SK-N-DZ (cell line): Measurements from ENCODE around the gene CCDC85A.

ENCODE experiments used
- DNase-seq: peaks from one replicate; pipeline ENCODE4 v3.0.0-alpha.2; 2015; ENCODE audit warnings: low spot score

Gene CCDC85A

DNA sequence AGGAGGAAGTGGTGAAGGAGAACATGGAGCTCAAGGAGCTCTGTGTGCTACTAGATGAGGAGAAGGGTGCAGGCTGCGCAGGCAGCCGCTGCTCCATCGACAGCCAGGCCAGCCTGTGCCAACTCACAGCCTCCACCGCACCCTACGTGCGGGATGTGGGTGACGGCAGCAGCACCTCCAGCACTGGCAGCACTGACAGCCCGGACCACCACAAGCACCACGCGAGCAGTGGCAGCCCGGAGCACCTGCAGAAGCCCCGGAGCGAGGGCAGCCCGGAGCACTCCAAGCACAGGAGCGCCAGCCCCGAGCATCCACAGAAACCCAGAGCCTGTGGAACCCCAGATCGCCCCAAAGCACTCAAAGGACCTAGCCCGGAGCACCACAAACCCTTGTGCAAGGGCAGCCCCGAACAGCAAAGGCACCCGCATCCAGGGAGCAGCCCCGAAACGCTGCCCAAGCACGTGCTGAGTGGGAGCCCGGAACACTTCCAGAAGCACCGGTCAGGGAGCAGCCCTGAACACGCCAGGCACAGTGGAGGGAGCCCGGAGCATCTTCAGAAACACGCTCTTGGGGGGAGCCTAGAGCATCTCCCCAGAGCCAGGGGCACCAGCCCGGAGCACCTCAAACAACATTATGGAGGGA is 9.0 kb downstream of the CCDC85A start:
- DNase-seq: no peak

DNA sequence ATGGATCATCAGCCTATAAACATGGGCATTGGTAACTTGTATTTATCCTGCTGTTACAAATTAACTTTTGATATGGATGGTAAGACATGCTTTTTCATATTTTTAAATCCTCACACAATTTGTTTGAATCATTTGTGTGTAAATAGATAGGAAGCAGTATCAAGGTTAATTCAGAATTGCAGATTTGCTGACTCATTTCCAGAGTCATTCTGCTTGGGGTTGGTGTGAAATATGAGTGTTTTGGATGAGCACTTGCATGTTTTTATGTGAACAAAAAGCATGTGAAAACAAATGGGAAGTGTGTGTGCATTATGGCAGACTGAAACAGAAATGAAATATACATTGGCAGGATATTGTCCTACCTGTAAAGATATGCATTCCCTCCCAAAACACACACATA is 11.8 kb downstream of the CCDC85A start:
- DNase-seq: no peak

DNA sequence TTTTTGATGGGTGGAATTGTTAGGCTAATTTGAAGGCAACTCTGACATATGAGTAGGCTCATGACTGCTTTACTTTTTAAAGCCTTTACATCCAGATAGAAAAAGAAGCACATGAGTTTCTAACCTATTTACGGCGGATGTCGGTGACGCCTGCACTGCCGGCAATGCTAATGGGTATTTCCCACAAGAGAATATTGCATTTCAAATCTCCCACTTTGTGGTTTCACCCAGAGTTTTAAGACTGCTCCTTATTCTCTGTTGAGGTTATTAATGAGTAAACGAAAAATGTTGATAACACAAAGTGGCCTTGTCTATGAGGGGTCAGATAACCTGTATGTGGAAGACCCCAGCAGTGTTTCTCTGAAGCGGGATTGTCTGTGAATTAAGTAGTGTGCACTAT is 14.0 kb downstream of the CCDC85A start:
- no peak for DNase-seq

DNA sequence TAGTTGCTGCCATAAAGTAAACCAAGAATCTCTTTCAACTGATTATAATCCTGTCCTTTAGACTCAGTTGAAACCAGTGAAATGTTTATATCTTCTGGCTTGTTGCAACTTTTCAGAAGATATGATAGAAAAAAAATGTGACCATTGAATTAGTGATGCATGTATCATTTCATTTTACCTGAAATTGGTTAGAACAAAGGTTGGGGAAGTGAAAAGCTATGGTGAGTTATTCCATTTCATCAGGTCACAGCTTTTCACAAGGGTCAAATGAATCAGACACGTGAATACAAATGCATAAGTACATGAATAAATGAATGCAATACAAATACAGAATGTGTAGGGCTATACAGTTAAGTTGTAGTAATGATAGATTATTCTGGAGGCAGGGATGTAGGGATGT is 15.1 kb downstream of the CCDC85A start:
- no peak for DNase-seq

DNA sequence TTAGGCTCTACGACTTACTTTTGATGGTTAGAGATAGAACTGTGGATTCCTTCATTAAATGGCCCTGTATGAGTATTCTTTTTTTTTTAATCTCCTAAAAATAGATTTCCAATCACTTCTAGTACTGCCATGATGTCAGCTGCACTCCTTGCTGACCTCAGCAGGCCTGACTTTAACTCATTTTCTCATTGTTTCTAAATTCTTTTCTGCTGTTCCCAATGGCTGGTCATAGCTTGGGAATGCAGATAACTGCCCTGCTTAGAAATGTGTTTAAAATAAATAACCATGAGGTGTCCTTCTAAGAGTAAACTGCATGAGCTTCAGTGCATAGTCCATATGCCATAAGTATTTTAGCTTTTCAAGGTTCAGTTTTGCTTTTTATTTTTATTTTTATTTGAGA is 15.7 kb downstream of the CCDC85A start:
- no peak for DNase-seq

DNA sequence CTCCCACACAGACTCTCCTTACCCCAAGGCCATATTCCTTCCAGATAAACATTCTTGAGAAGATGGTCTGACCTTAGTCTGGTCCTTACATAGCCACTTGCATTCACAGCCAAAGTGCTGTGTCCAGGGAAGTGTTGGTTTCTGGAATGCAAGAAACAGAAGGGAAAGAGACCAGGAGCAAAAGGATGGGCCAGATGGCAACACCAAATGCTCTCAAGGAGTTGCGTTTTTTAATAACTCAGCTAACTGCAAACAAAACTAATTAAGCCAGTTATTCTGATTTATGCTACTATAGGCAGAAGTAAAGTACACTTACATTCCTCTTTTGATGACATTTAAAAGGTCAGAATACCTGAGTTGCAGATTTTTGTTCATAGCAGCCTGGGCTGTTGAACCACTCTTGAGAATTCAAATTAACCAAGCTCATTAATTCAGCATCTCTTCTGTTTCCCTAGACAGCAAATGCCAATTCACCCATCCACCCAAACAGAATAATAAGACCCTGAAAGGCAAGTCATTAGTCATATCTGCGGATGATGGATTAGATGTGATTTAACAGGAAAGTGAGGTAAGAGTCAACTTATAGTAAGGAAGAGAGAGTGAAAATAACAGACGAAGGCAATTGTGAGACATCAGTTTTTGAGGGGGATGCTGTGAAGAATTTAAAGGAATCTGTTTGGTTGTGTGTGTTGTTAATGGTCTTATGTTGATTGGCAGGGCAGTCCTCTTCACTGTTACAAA is 18.8 kb downstream of the CCDC85A start:
- DNase-seq: no peak

DNA sequence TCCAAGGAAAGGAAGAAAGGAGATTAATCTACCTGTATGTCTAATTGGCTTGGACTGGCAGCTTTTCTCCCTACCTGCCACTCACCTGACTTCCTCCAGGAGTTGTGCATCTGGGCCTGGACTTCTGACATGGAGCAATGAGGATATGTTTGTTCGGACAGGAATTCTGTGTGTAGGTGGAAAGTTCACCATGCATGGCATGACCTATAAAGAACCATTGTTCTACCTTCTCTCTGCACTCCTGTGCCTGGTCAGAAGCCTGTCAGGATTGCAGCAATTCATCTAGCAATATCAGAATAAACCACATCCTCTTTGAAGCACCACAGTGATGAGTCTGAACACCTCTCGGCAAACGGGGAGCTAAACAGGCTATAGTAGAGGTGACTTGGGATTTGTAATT is 20.8 kb downstream of the CCDC85A start:
- DNase-seq: no peak

DNA sequence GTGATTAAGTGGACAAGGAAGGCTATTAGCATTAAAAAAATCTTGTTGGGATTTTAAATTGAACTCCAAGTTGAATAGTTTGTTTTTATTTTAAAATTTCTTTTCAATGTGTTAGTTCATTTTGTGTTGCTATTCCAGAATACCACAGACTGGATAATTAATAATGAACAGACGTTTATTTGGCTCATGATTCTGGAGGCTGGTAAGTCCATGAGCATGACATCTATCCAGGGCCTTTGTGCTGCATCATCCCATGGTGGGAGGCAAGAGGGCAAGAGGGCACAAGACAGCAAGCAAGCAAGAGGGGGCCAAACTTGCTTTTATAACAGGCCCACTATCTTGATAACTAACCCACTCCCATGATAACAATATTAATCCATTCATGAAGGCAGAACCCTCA is 22.5 kb downstream of the CCDC85A start:
- DNase-seq: no peak

DNA sequence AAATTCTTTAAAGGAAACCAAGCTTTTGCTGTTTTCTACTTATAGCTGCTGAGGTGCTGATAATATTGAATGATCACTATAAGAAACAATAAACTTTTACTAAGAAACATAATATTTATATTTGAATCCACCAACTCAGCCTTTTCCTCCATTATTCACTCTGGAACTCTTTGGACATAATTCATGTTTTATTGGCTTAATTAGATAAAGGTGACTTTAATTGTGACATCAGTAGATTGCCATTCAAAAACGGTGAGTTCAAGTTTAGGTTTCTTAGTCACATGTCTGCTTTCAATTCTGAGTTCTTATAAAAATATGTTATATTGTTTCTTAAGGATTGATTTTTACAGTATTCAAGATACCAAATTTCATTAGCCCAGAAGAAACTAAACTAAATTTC is 24.0 kb downstream of the CCDC85A start:
- DNase-seq: no peak

DNA sequence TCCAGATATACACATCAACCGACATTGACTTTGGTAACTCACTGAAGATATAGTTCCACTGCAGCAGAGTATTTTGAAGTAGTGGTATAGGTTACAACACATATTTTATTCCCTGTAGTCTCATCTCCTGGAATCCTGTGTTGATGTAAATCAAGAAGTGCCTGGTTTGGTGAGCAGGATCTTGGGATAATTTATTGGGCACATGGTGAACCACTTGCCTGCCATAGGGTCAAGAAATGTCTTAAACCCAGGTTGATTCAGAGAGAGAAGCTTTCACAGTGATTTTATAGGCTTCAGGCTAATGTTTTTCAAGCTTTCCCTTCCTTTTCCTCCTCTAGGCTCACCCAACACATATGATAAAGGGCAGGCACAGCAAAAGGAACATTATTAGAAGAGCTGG is 24.6 kb downstream of the CCDC85A start:
- DNase-seq: no peak

DNA sequence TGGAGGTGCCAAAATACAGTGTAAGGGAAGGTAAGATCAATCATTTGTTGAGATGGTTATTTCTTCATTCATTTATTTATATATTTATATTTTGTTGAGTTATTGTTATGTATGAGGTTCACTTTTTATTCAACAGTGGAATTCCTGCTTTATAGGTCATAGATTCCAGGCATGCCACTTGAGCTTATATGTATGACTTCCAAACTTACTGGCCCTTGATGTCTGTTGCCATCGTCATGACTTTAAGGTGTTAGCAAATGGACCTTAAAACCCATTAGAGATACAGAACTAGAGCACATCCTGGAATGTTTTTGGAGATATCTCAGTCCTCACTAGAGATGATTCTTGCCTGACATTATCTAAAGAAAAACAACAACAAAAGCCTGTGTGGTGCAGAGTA is 25.9 kb downstream of the CCDC85A start:
- DNase-seq: no peak

DNA sequence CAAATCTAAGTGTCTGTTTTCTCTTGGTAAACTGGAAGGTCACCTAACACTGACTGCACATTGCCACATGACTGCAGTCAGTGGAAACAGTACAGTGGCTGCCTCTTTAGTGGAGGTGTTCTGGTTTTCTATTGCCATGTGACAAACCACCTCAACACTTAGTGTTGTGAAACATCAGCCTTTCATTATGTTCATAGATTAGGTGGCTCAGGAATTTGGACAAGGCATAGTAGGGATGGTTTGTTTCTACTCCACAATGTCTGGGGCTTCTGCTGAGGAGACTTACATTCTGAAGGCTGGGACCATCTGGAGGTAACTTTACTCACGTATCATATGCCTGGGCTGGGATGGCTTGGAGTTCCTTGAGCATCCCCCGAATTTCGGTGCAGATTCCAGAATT is 26.5 kb downstream of the CCDC85A start:
- DNase-seq: no peak

DNA sequence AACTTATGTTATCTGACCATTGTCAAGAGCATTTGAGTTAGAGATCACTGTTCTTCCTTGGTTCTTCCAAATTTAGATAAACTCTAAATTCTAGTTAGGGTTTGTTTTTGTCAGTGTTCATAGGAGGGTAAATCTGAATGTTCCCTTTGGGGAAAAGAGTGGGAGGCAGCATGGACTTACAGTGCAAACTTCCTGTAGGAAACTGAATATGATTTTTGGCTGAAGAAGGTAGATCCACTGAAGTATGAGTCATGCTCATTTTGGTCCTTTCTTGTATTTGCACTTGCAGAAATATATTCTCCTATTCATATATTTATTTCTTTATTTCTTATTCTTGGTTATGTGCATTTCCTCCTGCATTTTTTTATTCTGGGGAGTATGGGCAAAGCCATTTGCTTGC is 27.3 kb downstream of the CCDC85A start:
- DNase-seq: no peak

DNA sequence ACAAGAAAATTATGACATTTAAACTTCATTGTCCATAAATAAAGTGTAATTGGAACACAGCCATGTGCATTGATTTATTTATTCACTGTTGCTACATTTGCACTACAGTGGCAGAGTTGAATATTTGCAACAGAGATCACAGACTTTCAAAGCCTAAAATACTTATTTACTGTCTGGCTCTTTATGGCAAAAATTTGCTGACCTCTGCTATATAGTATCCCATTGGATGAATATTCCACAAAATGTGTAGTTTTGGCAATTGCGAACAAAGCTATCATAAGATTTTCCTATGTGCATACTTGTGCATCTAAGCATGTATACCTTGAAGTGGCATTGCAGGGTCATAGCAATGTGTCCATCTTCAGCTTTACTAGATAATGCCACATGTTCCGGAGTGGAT is 32.1 kb downstream of the CCDC85A start:
- DNase-seq: no peak

DNA sequence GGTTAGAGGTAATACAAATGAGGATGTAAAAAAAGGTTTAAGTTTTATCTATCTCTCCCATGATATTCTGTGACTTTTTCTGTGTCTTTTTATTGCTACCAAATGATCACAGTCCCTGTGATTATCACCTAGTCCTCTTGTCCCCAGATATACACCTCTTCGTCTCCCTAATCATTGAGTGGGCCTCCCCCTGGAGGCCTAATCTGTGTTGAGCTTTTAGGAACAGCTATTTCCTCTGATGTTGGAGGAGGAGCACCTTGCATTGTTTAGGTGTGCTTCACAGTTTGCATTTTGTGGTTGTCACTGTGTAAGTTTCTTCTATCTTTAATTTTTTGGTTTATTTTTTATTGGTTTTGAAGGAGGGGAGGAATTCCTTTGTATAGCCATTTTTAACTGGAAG is 33.3 kb downstream of the CCDC85A start:
- no peak for DNase-seq

DNA sequence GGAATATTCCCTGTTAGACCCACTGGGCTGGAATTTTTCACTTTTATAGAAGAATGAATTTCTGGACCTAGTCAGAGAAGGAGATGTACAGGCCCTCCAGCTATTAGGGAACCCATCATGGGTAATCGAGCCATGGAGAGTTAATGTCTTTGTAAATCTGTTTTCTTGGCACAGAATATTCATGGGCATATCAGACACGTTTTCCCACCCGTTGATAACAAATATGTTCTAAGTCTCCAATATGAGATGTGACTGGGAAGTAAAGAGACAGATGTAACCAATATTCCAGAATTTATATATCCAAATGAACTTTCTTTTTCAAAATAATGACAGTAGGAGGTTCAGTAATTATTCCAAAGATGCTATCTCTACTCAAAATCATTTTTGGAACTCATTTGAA is 38.7 kb downstream of the CCDC85A start:
- no peak for DNase-seq

DNA sequence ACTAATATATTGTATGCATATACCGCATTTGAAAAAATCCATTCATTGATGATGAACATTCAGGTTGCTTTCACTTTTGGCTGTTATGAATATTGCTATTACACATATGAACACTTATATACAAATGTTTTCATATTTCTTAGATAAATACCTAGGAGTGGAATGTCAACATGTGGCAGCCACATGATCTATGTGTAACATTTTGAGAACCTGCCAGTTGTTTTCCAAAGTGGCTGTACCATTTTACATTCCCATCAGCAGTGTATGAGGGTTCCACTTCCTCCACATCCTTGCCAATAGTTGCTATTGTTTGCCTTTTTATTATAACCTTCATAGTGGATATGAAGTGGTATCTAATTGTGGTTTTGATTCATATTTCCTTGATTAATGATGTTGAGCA is 40.5 kb downstream of the CCDC85A start:
- DNase-seq: no peak

DNA sequence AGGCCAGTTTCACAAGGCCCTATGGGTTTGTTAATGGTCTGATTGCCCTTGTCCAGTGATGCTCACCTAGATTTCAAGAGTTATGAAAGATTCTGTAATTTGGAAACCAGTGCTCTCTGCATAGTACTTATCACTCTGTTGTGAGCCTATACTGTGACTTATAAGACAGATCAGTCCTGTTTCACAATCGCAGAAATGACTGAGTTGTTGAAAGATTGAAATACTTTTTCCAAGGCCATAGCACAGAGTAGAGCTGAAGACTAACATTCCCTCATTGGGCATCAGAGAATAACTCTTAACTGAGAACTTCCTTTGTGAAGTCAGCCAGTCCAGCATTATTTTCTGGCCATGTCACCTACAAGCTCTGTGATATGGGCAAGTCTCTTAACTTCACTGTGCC is 44.0 kb downstream of the CCDC85A start:
- no peak for DNase-seq

DNA sequence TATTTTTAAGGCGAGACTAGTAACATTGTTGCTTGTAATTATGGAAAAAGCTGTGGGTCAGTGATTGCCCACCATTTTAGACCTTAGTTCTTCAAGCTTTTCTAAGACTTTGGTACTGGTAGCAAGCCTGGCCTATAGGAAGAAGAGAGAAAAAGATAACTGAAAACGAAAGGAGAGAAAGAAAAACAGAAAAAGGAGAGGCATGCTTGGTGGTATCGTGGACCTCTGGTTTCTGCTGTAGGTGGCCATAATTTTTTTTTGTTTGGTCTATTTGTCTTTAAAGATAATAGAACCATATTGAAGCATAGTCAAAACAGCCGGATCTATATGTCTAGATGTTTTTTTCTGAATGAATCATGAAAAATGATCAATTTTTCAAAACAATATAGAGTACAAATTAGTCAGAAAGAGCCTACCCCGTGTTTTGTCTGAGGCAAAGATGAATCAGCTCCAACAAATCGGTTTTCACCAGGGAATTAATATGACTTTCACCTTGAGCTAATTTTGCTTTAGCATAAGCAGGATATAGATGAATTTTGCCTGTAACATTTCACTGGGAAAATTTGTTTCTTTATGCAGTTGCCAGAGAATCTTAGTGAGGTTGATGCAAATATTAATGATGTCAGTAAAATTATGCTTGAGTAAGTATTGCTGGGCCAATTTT is 45.7 kb downstream of the CCDC85A start:
- DNase-seq: no peak

DNA sequence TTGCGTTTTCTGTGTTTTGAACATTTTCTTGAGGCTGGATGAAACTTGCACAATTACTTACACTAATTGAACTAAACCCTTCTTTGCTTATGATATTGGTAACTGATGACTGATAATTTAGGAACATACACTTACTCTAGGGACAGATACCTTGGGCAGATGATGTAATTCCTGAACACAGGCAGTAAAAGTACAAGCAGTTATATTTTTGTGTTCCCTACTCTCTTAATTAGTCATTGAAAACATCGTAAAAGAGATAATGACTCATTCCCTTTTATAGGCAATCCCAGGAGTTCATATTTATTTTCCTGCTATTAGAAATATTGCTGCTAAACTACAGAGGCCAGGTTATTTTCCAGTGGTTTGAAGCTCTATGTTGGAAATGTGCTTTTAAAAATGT is 46.4 kb downstream of the CCDC85A start:
- no peak for DNase-seq

DNA sequence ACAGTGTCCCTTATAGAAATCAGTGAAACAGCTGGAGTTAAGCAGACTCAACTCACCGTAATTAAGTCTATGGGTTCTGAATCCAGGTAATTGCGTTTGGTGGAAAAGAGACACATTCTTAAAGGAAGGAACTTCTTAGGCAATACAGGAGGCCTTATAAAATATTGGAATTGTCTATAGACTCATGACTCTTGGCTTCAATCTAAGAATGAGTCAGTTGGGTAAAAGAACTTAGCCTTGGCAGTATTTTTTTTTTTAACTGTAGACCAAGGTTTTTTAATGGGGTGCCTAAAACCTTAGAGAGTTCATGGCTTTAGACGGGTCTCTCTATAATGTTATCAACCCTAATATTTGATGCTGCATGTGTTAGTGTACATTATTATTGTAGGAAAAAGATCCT is 47.6 kb downstream of the CCDC85A start:
- DNase-seq: no peak

DNA sequence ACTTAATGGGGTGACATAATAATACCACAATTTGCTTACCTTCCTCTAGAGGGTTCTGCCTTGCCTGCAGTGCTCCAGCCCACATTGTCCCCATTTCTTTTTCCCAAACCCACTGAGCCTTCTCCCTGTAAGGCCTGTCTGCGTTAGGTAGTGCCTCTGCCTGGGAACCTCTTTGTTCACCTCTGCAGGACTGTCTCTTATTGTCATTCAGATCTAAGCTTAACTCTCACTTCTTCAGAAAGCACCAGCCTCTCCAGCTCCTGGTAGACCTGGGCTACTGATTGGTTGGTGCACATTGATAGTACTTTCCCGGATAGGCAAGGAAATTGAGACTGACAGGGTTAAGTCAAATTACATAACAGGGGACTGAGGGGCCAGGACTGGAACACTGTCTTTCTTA is 49.1 kb downstream of the CCDC85A start:
- no peak for DNase-seq

DNA sequence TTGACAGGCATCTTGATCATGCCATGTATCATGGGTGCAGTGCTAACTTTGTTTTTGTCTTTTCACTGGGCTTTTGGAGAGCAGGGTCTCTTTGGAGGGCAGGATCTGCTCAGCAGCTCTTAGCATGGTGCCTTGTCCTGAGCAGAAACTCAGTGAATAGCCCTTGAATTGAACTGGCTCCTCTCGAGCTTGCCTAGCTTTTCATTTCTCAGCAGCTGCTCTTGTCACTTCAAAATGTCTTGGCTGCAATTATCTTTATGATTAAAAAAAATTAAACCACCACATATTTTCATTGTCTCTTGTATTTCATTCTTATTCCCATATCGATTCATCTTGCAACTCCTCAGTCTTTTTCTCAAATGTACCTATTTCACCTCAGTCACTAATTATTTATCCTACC is 50.5 kb downstream of the CCDC85A start:
- DNase-seq: no peak
